ENCODE results near the gene IL1R2.

The IL1R2 gene

DNA sequence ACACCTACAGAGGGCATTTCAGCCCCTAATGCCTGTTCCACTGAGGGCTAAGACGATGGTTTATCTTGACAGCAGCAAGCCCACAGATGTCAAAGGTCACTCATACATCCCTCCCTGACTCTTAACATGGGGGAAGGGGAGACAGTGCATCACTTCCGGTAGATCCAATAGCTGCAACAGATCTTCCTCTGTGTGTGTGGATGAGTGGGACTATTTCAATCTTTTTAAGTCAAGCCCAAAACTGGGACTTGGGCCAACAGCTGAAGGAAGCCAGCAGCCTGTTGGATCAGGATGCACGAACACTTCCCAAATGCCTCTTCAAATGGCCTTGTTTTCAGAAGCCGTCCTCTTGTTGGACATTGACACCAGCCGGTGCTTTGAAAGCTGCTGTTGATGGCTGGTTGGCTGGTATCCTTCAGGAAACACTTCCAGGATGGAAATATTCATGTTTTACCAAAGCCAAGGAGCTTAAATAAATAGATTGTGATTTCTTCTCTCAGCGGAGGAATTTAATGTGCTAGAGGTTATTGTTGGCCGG, 59.2 kb downstream of the IL1R2 start:
- Histone ChIP-seq H3K4me1 (ENCODE audit: insufficient read depth, low read length) (peaks cover 2% of the 10 kb centered on the region; the same call in 1 of the 2 replicates), H3K27me3 (ENCODE audit: insufficient read depth, low read length) (no peaks in the 10 kb centered on the region), H3K9ac (ENCODE audit: low read depth, low read length) (no peak overlapping the region), H3K9me3 (ENCODE audit: insufficient read depth, low read depth, low read length) (no peaks in the 10 kb centered on the region), H3K36me3 (ENCODE audit: insufficient read depth, low read depth, low read length) (no peaks in the 10 kb centered on the region), H3K4me3 (ENCODE audit: low read length) (no peak overlapping the region), H3K27ac (ENCODE audit: low read length) (no peak overlapping the region)

DNA sequence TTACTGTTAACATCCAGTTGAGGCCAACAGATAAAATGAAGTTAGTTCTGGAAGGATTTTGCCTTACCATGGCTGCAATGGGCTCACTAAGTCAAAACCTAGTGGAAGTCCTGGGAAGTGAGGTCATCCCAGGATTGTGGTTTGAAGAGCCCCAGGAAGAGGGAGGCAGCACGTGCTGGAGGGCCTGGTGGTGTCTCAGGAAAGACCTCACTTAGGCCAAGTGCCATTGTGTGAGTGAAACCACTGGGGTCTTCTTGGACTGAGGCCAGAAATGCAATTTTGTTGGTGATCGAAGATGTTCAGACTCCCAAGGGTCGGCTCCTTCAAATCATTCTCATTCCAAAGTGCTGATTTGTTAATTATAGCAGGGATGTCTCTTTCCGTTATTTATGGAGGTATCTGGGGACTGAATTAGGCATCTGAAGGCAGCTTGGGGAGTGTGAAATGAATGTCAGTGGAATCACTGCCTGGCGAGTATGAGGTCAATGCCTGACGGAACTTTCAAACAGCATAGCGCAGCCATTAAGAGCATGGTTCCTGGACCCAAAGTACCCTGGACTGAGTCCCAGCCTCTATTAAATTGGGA, 60.0 kb downstream of the IL1R2 start:
- Histone ChIP-seq H3K36me3 (ENCODE audit: insufficient read depth, low read depth, low read length) (no peaks in the 10 kb centered on the region), H3K9ac (ENCODE audit: low read depth, low read length) (no peak overlapping the region), H3K4me3 (ENCODE audit: low read length) (no peak overlapping the region), H3K27me3 (ENCODE audit: insufficient read depth, low read length) (no peaks in the 10 kb centered on the region), H3K4me1 (ENCODE audit: insufficient read depth, low read length) (peaks cover 2% of the 10 kb centered on the region; the same call in 1 of the 2 replicates), H3K9me3 (ENCODE audit: insufficient read depth, low read depth, low read length) (no peaks in the 10 kb centered on the region), H3K27ac (ENCODE audit: low read length) (no peak overlapping the region)

DNA sequence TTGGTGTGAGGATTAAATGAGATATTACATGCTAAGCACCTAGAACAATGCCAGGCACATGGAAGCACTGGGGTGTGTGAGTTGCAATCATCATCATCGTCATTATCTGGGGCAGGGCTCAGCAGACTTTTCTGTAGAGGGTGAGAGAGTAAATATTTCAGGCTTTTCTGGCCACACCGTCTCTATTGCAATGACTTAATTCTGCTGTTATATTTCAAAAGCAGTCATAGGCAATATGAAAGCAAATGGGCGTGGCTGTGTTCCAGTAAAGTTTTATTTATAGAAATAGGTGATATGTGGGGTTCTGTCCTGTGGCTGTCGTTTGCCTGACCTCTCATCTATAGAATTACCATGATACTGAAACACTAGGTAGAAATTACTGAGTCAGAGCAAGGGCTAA, 60.6 kb downstream of the IL1R2 start:
- Histone ChIP-seq H3K9me3 (ENCODE audit: insufficient read depth, low read depth, low read length) (no peaks in the 10 kb centered on the region), H3K36me3 (ENCODE audit: insufficient read depth, low read depth, low read length) (no peaks in the 10 kb centered on the region), H3K4me3 (ENCODE audit: low read length) (no peak overlapping the region), H3K4me1 (ENCODE audit: insufficient read depth, low read length) (peaks cover 2% of the 10 kb centered on the region; the same call in 1 of the 2 replicates), H3K9ac (ENCODE audit: low read depth, low read length) (no peak overlapping the region), H3K27me3 (ENCODE audit: insufficient read depth, low read length) (no peaks in the 10 kb centered on the region), H3K27ac (ENCODE audit: low read length) (no peak overlapping the region)

DNA sequence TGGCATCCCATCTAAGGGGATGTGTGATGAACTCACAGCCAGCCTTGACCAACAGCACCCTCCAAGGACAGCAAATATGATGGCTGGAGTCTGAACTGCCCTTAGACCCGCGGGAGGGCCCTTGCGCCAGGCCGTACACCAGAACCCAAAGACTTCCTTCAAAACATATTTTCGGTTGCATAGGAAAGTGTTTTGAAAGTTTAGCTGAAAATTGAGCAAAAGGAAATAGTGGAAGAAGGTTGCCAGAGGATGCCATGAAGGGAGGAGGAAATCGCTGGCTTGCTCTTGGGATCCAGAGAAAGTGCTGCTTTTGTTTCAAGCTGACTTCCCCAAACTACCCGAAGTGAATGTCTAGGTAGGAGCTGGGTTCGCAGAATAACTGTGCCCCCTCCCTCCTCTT, 61.3 kb downstream of the IL1R2 start:
- no peaks in the 10 kb centered on the region for H3K36me3 ChIP-seq (ENCODE audit: insufficient read depth, low read depth, low read length)
- no peaks in the 10 kb centered on the region for H3K9me3 ChIP-seq (ENCODE audit: insufficient read depth, low read depth, low read length)
- no peak overlapping the region for H3K4me3 ChIP-seq (ENCODE audit: low read length)
- peaks cover 2% of the 10 kb centered on the region; the same call in 1 of the 2 replicates for H3K4me1 ChIP-seq (ENCODE audit: insufficient read depth, low read length)
- no peak overlapping the region for H3K27ac ChIP-seq (ENCODE audit: low read length)
- H3K27me3 ChIP-seq (ENCODE audit: insufficient read depth, low read length) = no peaks in the 10 kb centered on the region
- no peak overlapping the region for H3K9ac ChIP-seq (ENCODE audit: low read depth, low read length)

DNA sequence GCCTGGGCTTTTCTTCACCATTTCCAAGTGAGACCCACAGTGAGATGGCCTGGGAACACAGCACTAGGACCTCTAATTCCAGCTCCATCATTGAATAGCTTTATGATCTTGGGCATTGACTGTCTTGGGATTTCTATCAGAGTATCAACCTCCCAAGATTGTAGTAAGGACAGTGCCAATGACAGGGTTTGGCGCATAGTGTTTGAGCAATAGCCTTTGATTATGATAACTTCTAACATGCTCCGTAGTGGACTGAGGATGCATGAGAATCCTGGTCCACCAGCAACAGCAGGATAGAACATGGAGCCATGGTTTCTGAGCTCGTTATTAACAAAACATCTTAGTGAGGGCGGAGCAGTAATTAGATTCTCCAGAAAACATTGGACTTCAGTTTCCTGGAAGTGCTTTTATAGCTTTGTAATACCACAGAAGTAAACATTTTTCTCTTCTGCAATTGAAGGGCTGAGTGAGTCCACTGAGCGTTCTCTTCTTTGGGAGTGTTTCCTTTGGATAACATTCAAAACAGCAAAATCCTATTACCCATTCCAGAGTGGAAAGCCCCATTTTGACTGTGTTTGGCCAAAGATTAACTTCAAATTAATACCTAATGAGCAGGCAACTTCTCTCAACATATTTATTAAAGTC, 63.7 kb downstream of the IL1R2 start:
- no peak overlapping the region for H3K9ac ChIP-seq (ENCODE audit: low read depth, low read length)
- H3K9me3 ChIP-seq (ENCODE audit: insufficient read depth, low read depth, low read length) = no peaks in the 10 kb centered on the region
- H3K27ac ChIP-seq (ENCODE audit: low read length) = no peak overlapping the region
- peaks cover 7% of the 10 kb centered on the region; the same call in 1 of the 2 replicates for H3K27me3 ChIP-seq (ENCODE audit: insufficient read depth, low read length)
- no peaks in the 10 kb centered on the region for H3K36me3 ChIP-seq (ENCODE audit: insufficient read depth, low read depth, low read length)
- H3K4me3 ChIP-seq (ENCODE audit: low read length) = no peak overlapping the region
- no peaks in the 10 kb centered on the region for H3K4me1 ChIP-seq (ENCODE audit: insufficient read depth, low read length)

DNA sequence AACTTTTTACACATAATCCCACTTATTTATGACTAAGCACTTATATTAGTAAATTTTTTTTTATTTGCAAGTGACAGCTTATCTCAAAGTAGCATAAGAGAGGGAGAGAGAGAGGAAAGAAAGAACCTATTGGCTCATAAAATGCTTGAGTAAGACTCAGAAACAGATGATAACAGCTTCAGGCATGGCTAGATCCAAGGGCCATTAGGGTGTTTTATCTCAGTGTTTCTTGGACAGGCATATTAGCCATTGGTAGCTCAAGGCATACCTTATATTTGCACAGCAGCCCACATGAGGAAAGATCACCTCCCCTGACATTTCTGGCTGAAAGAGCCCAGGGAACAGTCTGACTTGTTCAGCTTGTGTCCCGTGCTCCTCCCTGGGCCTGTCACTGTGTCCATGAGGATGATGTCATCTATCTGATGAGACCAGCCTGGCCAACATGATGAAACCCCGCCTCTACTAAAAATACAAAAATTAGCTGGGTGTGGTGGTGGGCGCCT, 64.4 kb downstream of the IL1R2 start:
- Histone ChIP-seq H3K9ac (ENCODE audit: low read depth, low read length) (no peak overlapping the region), H3K36me3 (ENCODE audit: insufficient read depth, low read depth, low read length) (no peaks in the 10 kb centered on the region), H3K27me3 (ENCODE audit: insufficient read depth, low read length) (peaks cover 7% of the 10 kb centered on the region; the same call in 1 of the 2 replicates), H3K4me3 (ENCODE audit: low read length) (no peak overlapping the region), H3K9me3 (ENCODE audit: insufficient read depth, low read depth, low read length) (no peaks in the 10 kb centered on the region), H3K4me1 (ENCODE audit: insufficient read depth, low read length) (no peaks in the 10 kb centered on the region), H3K27ac (ENCODE audit: low read length) (no peak overlapping the region)

DNA sequence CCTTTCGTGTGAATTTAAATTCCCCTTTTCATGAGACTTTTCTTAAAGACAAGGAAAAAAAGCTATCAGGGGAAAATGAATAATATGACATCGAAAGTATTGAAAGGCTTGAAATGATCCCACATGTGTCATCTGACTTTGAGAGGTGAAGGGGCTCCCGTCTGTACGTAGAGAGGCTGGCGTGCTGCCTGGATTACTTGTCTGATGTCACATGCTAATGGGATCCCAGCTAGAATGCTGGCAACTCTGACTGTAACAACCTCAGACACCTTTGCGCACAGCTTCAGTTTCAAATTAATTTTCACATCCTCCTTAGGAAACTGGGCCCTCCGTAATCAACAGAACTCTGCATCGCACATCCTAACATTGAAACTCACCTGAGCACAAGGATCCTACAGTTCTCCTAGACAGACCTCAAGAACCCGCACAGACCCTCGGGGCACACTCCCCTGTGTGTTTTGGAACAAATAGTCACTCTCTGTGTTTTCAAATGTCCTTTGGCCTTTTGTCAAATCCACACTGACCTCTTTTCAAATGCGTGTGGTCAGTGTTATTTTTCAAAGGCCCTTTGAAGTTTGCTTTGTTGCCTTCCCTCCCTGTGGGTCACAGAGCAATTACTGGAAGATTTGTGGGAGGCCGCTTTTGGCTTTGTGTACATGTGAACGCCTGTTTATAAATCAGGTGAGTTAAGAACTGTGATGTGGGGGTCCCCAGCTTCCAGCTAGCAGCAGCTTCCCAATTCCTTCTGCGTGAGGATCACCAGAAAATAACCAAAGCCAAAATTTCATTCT, 65.9 kb downstream of the IL1R2 start:
- Histone ChIP-seq H3K36me3 (ENCODE audit: insufficient read depth, low read depth, low read length) (no peaks in the 10 kb centered on the region), H3K27ac (ENCODE audit: low read length) (no peak overlapping the region), H3K9me3 (ENCODE audit: insufficient read depth, low read depth, low read length) (no peaks in the 10 kb centered on the region), H3K9ac (ENCODE audit: low read depth, low read length) (no peak overlapping the region), H3K4me3 (ENCODE audit: low read length) (no peak overlapping the region), H3K27me3 (ENCODE audit: insufficient read depth, low read length) (peaks cover 7% of the 10 kb centered on the region; the same call in 1 of the 2 replicates), H3K4me1 (ENCODE audit: insufficient read depth, low read length) (no peaks in the 10 kb centered on the region)

DNA sequence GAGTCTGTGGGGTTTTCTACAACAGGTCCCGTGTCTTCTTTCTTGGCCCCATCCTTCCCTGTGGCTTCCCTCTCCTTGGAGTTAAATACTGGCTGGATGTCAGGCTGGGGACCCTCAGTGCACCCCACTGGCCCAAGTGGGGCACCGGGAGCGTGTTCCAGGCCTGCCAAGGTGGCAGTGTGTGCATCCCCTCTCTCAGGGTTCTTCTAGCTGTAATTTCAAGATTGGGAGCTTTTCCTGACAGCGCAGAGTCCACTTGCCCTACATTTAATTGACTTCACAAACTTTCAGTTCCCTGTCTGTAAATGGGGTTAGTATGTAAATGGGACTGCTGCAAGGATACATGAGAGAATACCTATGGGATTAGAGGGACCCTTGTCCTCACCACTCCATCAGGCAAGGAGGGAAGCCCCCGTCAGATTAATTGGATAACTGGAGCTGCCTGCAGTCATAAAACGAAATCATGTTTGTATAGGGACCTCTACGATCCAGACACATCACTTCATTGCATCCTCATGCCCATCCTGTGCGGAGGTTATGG, 66.6 kb downstream of the IL1R2 start:
- no peak overlapping the region for H3K27ac ChIP-seq (ENCODE audit: low read length)
- H3K4me3 ChIP-seq (ENCODE audit: low read length) = no peak overlapping the region
- no peak overlapping the region for H3K9ac ChIP-seq (ENCODE audit: low read depth, low read length)
- no peaks in the 10 kb centered on the region for H3K9me3 ChIP-seq (ENCODE audit: insufficient read depth, low read depth, low read length)
- H3K36me3 ChIP-seq (ENCODE audit: insufficient read depth, low read depth, low read length) = no peaks in the 10 kb centered on the region
- H3K4me1 ChIP-seq (ENCODE audit: insufficient read depth, low read length) = no peaks in the 10 kb centered on the region
- peaks cover 7% of the 10 kb centered on the region; the same call in 1 of the 2 replicates for H3K27me3 ChIP-seq (ENCODE audit: insufficient read depth, low read length)

DNA sequence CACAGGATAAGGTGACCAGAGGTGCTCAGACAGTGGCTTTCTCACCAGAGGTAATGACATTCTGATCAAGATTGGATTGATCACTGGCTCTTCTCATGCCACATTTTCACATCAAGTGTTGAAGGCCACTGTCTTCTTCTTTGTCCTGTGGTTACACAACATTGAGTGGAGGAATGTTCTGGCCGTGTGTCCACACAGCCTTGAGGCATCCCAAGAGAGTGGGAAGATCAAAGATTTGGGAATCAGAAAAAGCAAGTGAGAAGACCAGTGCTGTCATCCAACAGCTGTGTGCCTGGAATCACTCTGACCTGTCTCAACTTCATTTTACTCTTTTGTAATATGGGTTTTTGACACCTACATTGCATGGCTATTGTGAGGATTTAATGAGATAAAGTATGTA, 67.4 kb downstream of the IL1R2 start:
- Histone ChIP-seq H3K4me1 (ENCODE audit: insufficient read depth, low read length) (no peaks in the 10 kb centered on the region), H3K36me3 (ENCODE audit: insufficient read depth, low read depth, low read length) (no peaks in the 10 kb centered on the region), H3K9ac (ENCODE audit: low read depth, low read length) (no peak overlapping the region), H3K4me3 (ENCODE audit: low read length) (no peak overlapping the region), H3K9me3 (ENCODE audit: insufficient read depth, low read depth, low read length) (no peaks in the 10 kb centered on the region), H3K27me3 (ENCODE audit: insufficient read depth, low read length) (peaks cover 7% of the 10 kb centered on the region; the same call in 1 of the 2 replicates), H3K27ac (ENCODE audit: low read length) (no peak overlapping the region)

DNA sequence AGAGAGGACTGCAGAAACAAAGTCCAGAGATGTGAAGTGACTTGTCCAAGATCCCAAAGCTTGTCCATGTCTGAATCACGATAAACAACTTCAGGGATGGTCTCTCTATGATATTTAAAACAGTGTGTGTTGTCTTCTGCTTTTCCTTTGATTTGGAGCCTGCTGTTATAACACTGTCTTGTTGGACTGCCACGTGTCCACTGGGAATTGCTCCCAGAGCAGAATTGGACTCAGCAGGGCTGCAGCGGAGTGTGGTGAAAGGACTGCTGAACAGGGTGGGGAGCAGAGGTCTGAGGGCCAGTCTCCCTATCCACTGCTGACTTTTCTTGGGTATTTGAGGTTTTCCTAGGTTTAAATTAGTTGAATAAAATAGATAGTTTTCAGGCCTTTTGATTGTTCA, 68.3 kb downstream of the IL1R2 start:
- no peaks in the 10 kb centered on the region for H3K4me1 ChIP-seq (ENCODE audit: insufficient read depth, low read length)
- no peaks in the 10 kb centered on the region for H3K36me3 ChIP-seq (ENCODE audit: insufficient read depth, low read depth, low read length)
- no peak overlapping the region for H3K27ac ChIP-seq (ENCODE audit: low read length)
- H3K4me3 ChIP-seq (ENCODE audit: low read length) = no peak overlapping the region
- peaks cover 7% of the 10 kb centered on the region; the same call in 1 of the 2 replicates for H3K27me3 ChIP-seq (ENCODE audit: insufficient read depth, low read length)
- no peaks in the 10 kb centered on the region for H3K9me3 ChIP-seq (ENCODE audit: insufficient read depth, low read depth, low read length)
- no peak overlapping the region for H3K9ac ChIP-seq (ENCODE audit: low read depth, low read length)

DNA sequence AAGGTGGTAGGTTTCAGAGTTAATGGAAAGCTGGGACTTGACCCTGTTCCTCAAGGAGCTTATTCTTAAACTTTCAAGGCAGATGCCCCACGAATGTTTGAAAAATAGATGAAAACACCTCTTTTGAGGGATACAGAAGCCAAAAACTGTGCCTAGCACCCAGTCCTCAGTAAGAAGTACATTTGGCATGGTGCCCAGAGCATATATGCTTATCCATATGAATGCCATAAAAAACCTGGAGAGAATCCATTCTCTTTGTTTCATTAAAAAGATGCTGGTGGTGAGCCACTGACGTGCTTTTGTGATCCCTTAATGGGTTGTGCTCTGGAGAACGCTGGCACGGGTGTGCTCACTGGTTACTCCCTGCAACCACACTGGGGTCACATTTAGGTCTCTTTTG, 69.0 kb downstream of the IL1R2 start:
- no peak overlapping the region for H3K27ac ChIP-seq (ENCODE audit: low read length)
- H3K9ac ChIP-seq (ENCODE audit: low read depth, low read length) = no peak overlapping the region
- no peak overlapping the region for H3K4me3 ChIP-seq (ENCODE audit: low read length)
- H3K36me3 ChIP-seq (ENCODE audit: insufficient read depth, low read depth, low read length) = no peaks in the 10 kb centered on the region
- no peaks in the 10 kb centered on the region for H3K4me1 ChIP-seq (ENCODE audit: insufficient read depth, low read length)
- no peaks in the 10 kb centered on the region for H3K9me3 ChIP-seq (ENCODE audit: insufficient read depth, low read depth, low read length)
- peaks cover 7% of the 10 kb centered on the region; the same call in 1 of the 2 replicates for H3K27me3 ChIP-seq (ENCODE audit: insufficient read depth, low read length)

Measured in iPS-20b (cell line).